Ovary (tissue), 9 donors: ENCODE results near the gene ANTXR1. TPM values are rescaled to one million over a fixed set of nuclear protein-coding genes. Genes with fewer than 3 reads are reported as not detected.

Experiments used
- DNase-seq, 5 donors: peaks; one replicate each; pipeline ENCODE4 v3.0.0-alpha.2; 2019 to 2020
- H3K27ac ChIP-seq, 2 donors: fragments of 200-600 bp; one replicate each; pipeline versions ENCODE4 v1.5.1 to v1.8.0; 2019 to 2022
- H3K27me3 ChIP-seq: fragments of 200-600 bp; one replicate; pipeline ENCODE4 v1.8.0; 2022
- H3K36me3 ChIP-seq: fragments of 200-600 bp; sonication (generic); one replicate; pipeline ENCODE4 v1.5.1; 2019
- H3K4me1 ChIP-seq: one replicate; pipeline ENCODE4 v1.8.1; 2013; ENCODE audit warnings: mild to moderate bottlenecking, moderate library complexity; ENCODE audit not compliant: insufficient read depth
- H3K4me3 ChIP-seq: fragments of 200-600 bp; sonication (generic); one replicate; pipeline ENCODE4 v1.5.1; 2017
- H3K9me3 ChIP-seq, 2 donors: fragments of 200-600 bp in 1 of 2; sonication (generic) in 1 of 2; one replicate each; pipeline versions ENCODE4 v1.5.1 to v1.8.1; 2013 to 2019; ENCODE audit warnings: mild to moderate bottlenecking in 1 of 2, moderate library complexity in 1 of 2
- CTCF ChIP-seq, 3 donors: fragments of 450-650 bp in 2 of 3; fragments of 200-600 bp in 1 of 3; IDR thresholded peaks; one replicate each; pipeline versions ENCODE4 v1.5.1 to v1.8.0; 2016 to 2022; ENCODE audit warnings: antibody characterized with exemption in 3 of 3, mild to moderate bottlenecking in 1 of 3
- EP300 ChIP-seq: sonication (generic); formaldehyde crosslinking; IDR thresholded peaks from one replicate; pipeline ENCODE4 v1.6.1; 2017; ENCODE audit warnings: antibody characterized with exemption
- POLR2A ChIP-seq: fragments of 450-650 bp; IDR thresholded peaks from one replicate; pipeline ENCODE4 v1.6.1; 2017; ENCODE audit warnings: antibody characterized with exemption, mild to moderate bottlenecking, moderate library complexity
- WGBS, 3 donors: extraction: QIAGEN DNeasy Blood & Tissue Kit in 1 of 3; methylation state at CpG; one replicate each; pipeline versions ENCODE4 v1.1.5 to v1.1.7; 2013 to 2017; 5-methylcytosine and 5-hydroxymethylcytosine counted together
- intact Hi-C, 4 donors: fragments of 100-400 bp; cut with DNase I; formaldehyde crosslinking; loops; one replicate each; pipeline versions ENCODE4 v1.11.0 to v1.15.1; 2022 to 2023
- polyA plus RNA-seq, 2 donors: library from polyadenylated mRNA; stranded (reverse); fragments of 200-250 nt in 1 of 2; fragments of 350-450 nt in 1 of 2; fragmentation: Illumina TruSeq in 1 of 2; extraction: RNeasy Lipid Tissue Mini Kit (QIAGEN cat#74804) in 1 of 2; gene quantifications; one replicate each; pipeline ENCODE4 v1.2.3, GENCODE V29; 2013 to 2014
- total RNA-seq, 7 donors: library from RNA; depleted of rRNA in 2 of 7; stranded (reverse); fragments of >200 nt in 2 of 7; fragmentation: NEBNext Ultra II Directional in 3 of 7; extraction: Animal tissue kit (Norgen Biotek cat#: 25700) in 3 of 7; gene quantifications; one replicate each; pipeline versions ENCODE4 v1.1.0 to v1.2.4, GENCODE V29; 2016 to 2023
- donor health status: DM: no; HTN: no; CAD: no; lungs with moderate emphysema.
- donor health status: DM: no; HTN: no; CAD: no.
- donor health status: Bipolar disorder and iron deficiency.
- donor health status: DM: yes; HTN: yes; CAD: no.
- donor health status: DM: no; HTN: no; CAD: no.
- donor health status: DM: yes; HTN: yes; CAD: no.

Gene ANTXR1
- total and polyA plus RNA-seq, 9 donors, result 73.0 to 276 (median 152) TPM

- no peak for TF ChIP-seq CTCF (IDR thresholded peaks at IDR 0.05)
- TF ChIP-seq EP300, result no peak
- no peak for TF ChIP-seq POLR2A
- intact Hi-C loops, result no loop called here
- 95% methylated on average over 3 of the region's 3 CpGs for WGBS, 3 donors
- no peak overlapping the region for H3K4me3 ChIP-seq
- no peaks in the 10 kb centered on the region for H3K9me3 ChIP-seq
- no peaks in the 10 kb centered on the region for H3K36me3 ChIP-seq
- no peak overlapping the region for H3K27ac ChIP-seq
- DNase-seq, result no peak
- H3K27me3 ChIP-seq, result no peaks in the 10 kb centered on the region
- H3K4me1 ChIP-seq, result peaks cover 11% of the 10 kb centered on the region
Observed at GRCh38 chr2:69070969-69071368, 58.0 kb downstream of the ANTXR1 start.

GRCh38 chr2:69073928-69074570 lies 61.1 kb downstream of the ANTXR1 start:
- no peak for DNase-seq
- 49 to 72% (median 65%) methylated on average over 1 of the region's 1 CpG for WGBS, 3 donors
- Histone ChIP-seq H3K4me1 (peaks cover under 1% of the 10 kb centered on the region), H3K9me3 (no peaks in the 10 kb centered on the region), H3K4me3 (no peak overlapping the region), H3K27me3 (no peaks in the 10 kb centered on the region), H3K36me3 (no peaks in the 10 kb centered on the region), H3K27ac (no peak overlapping the region)
- TF ChIP-seq CTCF (IDR thresholded peaks at IDR 0.05) (no peak), POLR2A (no peak)
- intact Hi-C loops, result no loop called here

- peaks cover 6% of the 10 kb centered on the region for H3K4me1 ChIP-seq
- 91 to 94% (median 92%) methylated on average over 4 of the region's 4 CpGs for WGBS, 3 donors
- no peaks in the 10 kb centered on the region for H3K27me3 ChIP-seq
- no peaks in the 10 kb centered on the region for H3K9me3 ChIP-seq
- no peaks in the 10 kb centered on the region for H3K36me3 ChIP-seq
- no peak overlapping the region for H3K27ac ChIP-seq
- intact Hi-C loops, result no loop called here
- TF ChIP-seq POLR2A (no peak), CTCF (IDR thresholded peaks at IDR 0.05) (no peak), EP300 (no peak)
- no peak overlapping the region for H3K4me3 ChIP-seq
- no peak for DNase-seq
Observed at GRCh38 chr2:69074918-69075317, 61.9 kb downstream of the ANTXR1 start.

- no peak for DNase-seq
- intact Hi-C loops, result no loop called here
- Histone ChIP-seq H3K36me3 (no peaks in the 10 kb centered on the region), H3K27me3 (no peaks in the 10 kb centered on the region), H3K27ac (no peak overlapping the region), H3K4me1 (peaks cover 6% of the 10 kb centered on the region), H3K9me3 (no peaks in the 10 kb centered on the region), H3K4me3 (no peak overlapping the region)
- WGBS, 3 donors, result 86 to 97% (median 95%) methylated on average over 1 of the region's 1 CpG
- TF ChIP-seq EP300 (no peak), POLR2A (no peak), CTCF (IDR thresholded peaks at IDR 0.05) (no peak)
Observed at GRCh38 chr2:69075486-69075885, 62.5 kb downstream of the ANTXR1 start.
